ENCODE measurements around the gene BLVRA. TPM values are rescaled to one million over a fixed set of nuclear protein-coding genes. Genes with fewer than 3 reads are reported as not detected.
"Not testable (repeated sequence)": the region's sequence is repeated elsewhere in the genome, so short reads cannot be mapped to it uniquely, and the experiment has no call there.

BLVRA gene
- total RNA-seq, 4 donors from 2014 or later = 84.8 to 102 (median 92.8) TPM

DNA sequence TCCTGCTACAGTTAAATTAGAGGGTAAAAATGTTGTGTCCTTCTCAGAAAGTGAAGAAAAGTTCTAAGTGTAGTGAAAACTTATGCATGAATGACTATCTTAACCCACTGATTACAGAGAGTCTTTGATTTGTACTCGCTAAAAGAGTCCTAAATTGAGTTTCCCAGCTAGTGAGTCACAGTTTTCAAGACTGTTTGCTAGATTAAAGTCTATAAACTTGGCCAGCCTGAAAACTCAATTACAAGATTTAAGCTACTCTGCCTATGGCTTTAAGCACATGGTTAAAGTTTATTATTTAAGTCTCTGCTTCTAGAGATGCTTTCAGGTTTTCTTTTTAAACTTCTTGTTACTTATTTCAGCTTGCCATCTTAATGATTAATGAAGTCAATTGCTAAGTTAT is 66.5 kb downstream of the BLVRA start:
- intact Hi-C loops (cut with DNase I) = no loop called here

DNA sequence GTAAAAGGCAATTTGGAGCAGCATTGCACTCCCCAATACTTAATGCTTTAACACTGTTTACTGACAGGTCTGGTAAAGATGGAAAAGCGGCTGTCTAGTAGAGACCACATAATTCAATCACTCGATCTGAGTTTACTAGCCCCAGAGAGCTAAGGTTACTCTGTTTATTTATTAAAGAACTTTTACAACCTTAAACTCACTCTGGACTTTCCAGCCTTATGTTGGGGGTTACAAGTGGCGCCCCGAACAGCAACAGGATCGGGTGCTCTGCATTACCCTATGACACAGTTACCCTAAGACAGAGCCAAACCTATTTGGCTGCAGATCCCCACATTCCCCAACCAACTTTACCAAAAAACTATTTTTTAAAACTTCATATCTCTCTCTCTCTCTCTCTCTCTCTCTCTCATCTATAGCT is 66.9 kb downstream of the BLVRA start:
- intact Hi-C loops (cut with DNase I) = no loop called here
- Histone ChIP-seq H3K27ac (replicated peaks in 1 of 4) (no peak overlapping the region), H3K9me3 (no peaks in the 10 kb centered on the region), H3K4me3 (no peak overlapping the region), H3K27me3 (no peaks in the 10 kb centered on the region), H3K36me3 (no peaks in the 10 kb centered on the region), H3K4me1 (no peaks in the 10 kb centered on the region)
- WGBS = 63% methylated on average over 5 of the region's 5 CpGs
- peak; percentile 5 for DNase-seq (ENCODE audit: extremely low spot score)
- TF ChIP-seq EP300 (IDR thresholded peaks at IDR 0.05) (no peak), POLR2A (IDR thresholded peaks at IDR 0.05; ENCODE audit: low read depth) (no peak), POLR2AphosphoS5 (IDR thresholded peaks at IDR 0.05) (no peak)
- TF ChIP-seq, protein P1, sequence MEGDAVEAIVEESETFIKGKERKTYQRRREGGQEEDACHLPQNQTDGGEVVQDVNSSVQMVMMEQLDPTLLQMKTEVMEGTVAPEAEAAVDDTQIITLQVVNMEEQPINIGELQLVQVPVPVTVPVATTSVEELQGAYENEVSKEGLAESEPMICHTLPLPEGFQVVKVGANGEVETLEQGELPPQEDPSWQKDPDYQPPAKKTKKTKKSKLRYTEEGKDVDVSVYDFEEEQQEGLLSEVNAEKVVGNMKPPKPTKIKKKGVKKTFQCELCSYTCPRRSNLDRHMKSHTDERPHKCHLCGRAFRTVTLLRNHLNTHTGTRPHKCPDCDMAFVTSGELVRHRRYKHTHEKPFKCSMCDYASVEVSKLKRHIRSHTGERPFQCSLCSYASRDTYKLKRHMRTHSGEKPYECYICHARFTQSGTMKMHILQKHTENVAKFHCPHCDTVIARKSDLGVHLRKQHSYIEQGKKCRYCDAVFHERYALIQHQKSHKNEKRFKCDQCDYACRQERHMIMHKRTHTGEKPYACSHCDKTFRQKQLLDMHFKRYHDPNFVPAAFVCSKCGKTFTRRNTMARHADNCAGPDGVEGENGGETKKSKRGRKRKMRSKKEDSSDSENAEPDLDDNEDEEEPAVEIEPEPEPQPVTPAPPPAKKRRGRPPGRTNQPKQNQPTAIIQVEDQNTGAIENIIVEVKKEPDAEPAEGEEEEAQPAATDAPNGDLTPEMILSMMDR (IDR thresholded peaks at IDR 0.05) = no peak

More for the DNA sequence above, 66.5 kb downstream of the BLVRA start:
- H3K27ac ChIP-seq (replicated peaks in 1 of 4) = no peak overlapping the region
- no peaks in the 10 kb centered on the region for H3K27me3 ChIP-seq
- no peaks in the 10 kb centered on the region for H3K36me3 ChIP-seq
- H3K4me3 ChIP-seq = no peak overlapping the region
- DNase-seq (ENCODE audit: extremely low spot score) = no peak
- H3K4me1 ChIP-seq = no peaks in the 10 kb centered on the region
- 0% methylated on average over 1 of the region's 1 CpG for WGBS
- H3K9me3 ChIP-seq = no peaks in the 10 kb centered on the region
- TF ChIP-seq POLR2AphosphoS5 (IDR thresholded peaks at IDR 0.05) (no peak), POLR2A (IDR thresholded peaks at IDR 0.05; ENCODE audit: low read depth) (no peak), EP300 (IDR thresholded peaks at IDR 0.05) (no peak)
- TF ChIP-seq, protein P1 (IDR thresholded peaks at IDR 0.05) = no peak

DNA sequence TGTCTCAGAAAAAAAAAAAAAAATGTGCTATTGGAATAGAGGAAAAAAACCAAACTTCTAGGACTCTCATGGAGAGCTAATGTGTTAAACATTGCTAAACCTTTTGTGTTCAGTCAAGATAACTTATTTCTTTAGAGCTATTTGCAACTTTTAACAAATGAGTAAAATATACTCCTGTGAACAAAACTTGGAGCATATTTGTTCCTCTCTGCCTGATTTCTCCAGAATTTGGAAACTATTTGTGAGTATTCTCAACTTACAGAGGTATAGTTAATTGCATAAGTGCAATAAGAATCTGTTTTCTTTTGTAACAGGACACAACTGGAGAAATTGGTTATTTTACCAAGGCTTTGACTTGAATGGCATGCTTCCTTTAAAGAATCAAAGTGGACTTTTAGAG is 72.4 kb downstream of the BLVRA start:
- intact Hi-C loops (cut with DNase I) = not testable (repeated sequence)

DNA sequence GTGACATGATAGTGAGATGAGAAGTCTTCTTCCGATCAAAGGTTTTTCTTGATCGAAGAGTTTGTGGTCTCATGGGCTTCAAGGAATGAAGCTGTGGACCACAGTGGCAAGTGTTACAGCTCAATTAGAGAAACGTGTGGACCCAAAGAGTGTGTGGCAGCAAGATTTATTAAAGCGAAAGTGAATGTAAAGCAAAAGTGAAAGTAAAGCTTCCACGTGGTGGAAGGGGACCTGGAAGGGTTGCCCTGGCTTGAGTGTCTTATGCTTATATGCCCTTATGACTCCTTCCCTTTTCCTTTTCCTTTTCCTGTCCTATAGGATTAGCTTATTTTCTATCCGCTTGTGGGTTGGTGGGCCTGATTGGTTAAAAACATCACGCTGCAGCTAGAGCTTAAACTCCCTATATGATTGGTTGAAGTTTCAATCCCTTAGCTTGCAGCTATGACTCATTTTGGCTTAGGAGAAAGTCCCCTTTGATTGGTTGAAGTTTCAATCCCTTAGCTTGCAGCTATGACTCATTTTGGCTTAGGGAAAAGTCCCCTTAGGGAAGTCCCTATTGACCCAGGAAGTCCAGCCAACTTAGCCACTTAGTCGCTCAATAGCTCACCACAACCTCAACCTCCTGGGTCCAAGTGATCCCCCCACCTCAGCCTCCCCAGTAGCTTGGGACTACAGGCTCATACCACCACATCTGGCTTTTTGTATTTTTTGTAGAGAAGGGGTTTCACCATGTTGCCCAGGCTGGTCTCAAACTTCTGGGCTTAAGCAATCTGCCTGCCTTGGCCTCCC is 76.2 kb downstream of the BLVRA start:
- H3K4me3 ChIP-seq = peak overlapping the region; percentile 16 to 34 (median 24)
- TF ChIP-seq, protein P1 (IDR thresholded peaks at IDR 0.05) = no peak
- no peak for TF ChIP-seq EP300 (IDR thresholded peaks at IDR 0.05)
- TF ChIP-seq POLR2A (IDR thresholded peaks at IDR 0.05; ENCODE audit: low read depth) = no peak
- TF ChIP-seq POLR2AphosphoS5 (IDR thresholded peaks at IDR 0.05) = no peak
- H3K4me1 ChIP-seq = peaks cover 4 to 12% (median 8%) of the 10 kb centered on the region in 4 donors
- H3K27me3 ChIP-seq = no peaks in the 10 kb centered on the region
- no peaks in the 10 kb centered on the region for H3K9me3 ChIP-seq
- DNase-seq (ENCODE audit: extremely low spot score) = no peak
- H3K27ac ChIP-seq (replicated peaks in 1 of 4) = no peak overlapping the region
- intact Hi-C loops (cut with DNase I) = loop anchor here (5.0 kb wide), 1 partner anchor 107 kb away; the partner anchor contains the start of gene COA1
- 73% methylated on average over 8 of the region's 8 CpGs for WGBS
- H3K36me3 ChIP-seq = no peaks in the 10 kb centered on the region

More for the DNA sequence above, 72.4 kb downstream of the BLVRA start:
- not testable (repeated sequence) for H3K27ac ChIP-seq (replicated peaks in 1 of 4); H3K27me3 ChIP-seq; H3K36me3 ChIP-seq; H3K4me1 ChIP-seq; H3K9me3 ChIP-seq; DNase-seq (ENCODE audit: extremely low spot score); H3K4me3 ChIP-seq

DNA sequence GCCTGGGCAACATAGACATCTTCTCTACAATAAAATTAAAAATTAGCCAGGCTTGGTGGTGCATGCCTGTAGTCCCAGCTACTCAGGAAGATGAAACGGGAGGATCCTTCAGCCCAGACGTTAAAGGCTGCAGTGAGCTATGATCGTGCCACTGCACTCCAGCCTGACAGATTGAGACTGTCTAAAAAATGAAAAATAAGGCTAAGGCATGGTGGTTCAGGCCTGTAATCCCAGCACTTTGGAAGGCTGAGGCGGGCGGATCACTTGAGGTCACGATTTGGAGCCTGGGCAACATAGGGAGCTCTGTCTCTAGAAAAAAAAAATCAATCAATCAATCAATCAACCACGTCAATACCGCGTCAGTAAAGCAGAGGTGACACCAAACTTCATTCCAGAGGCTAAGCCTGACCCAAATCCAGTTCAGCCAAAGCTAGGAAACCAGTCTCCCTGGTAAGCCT is 79.8 kb downstream of the BLVRA start:
- Histone ChIP-seq H3K4me1 (peaks cover 4 to 12% (median 8%) of the 10 kb centered on the region in 4 donors), H3K36me3 (no peaks in the 10 kb centered on the region), H3K4me3 (peak overlapping the region in 3 of 4 donors; percentile 30 to 33 (median 31)), H3K9me3 (no peaks in the 10 kb centered on the region), H3K27me3 (no peaks in the 10 kb centered on the region), H3K27ac (replicated peaks in 1 of 4) (peak overlapping the region in 3 of 4 donors; percentile 42 to 55 (median 46))
- intact Hi-C loops (cut with DNase I) = loop anchor here (2.0 to 5.0 kb wide), 2 partner anchors 111 to 255 kb away; partner anchors contain the start of genes COA1 and STK17A
- WGBS = 68% methylated on average over 9 of the region's 9 CpGs
- no peak for DNase-seq (ENCODE audit: extremely low spot score)
- TF ChIP-seq POLR2A (IDR thresholded peaks at IDR 0.05; ENCODE audit: low read depth) = no peak
- no peak for TF ChIP-seq EP300 (IDR thresholded peaks at IDR 0.05)
- TF ChIP-seq, protein P1 (IDR thresholded peaks at IDR 0.05) = no peak
